ENCODE results near the gene ARL16. TPM values are rescaled to one million over a fixed set of nuclear protein-coding genes. Genes with fewer than 3 reads are reported as not detected.

Gene ARL16
- total RNA-seq, 1 experiment from 2014 or later = 83.7 TPM

- Histone ChIP-seq H3K4me1 (no peaks in the 10 kb centered on the region), H3K9me3 (replicated peaks) (no peaks in the 10 kb centered on the region), H3K27ac (no peak overlapping the region), H3K4me3 (no peak overlapping the region), H3K27me3 (no peaks in the 10 kb centered on the region), H3K36me3 (peaks cover 94% of the 10 kb centered on the region)
- DNase-seq = no peak
Measured at GRCh38 chr17:81693509-81694210, 10.1 kb upstream of the ARL16 start.

- H3K9me3 ChIP-seq (replicated peaks) = no peaks in the 10 kb centered on the region
- H3K4me1 ChIP-seq = no peaks in the 10 kb centered on the region
- no peak overlapping the region for H3K4me3 ChIP-seq
- DNase-seq = no peak
- H3K27me3 ChIP-seq = no peaks in the 10 kb centered on the region
- H3K36me3 ChIP-seq = peaks cover 86% of the 10 kb centered on the region
- no peak overlapping the region for H3K27ac ChIP-seq
Measured at GRCh38 chr17:81691608-81692007, 8.0 kb upstream of the ARL16 start.

GRCh38 chr17:81691196-81691595, 7.6 kb upstream of the ARL16 start:
- H3K27ac ChIP-seq = no peak overlapping the region
- H3K36me3 ChIP-seq = peaks cover 84% of the 10 kb centered on the region
- H3K4me1 ChIP-seq = no peaks in the 10 kb centered on the region
- DNase-seq = no peak
- H3K27me3 ChIP-seq = no peaks in the 10 kb centered on the region
- no peaks in the 10 kb centered on the region for H3K9me3 ChIP-seq (replicated peaks)
- H3K4me3 ChIP-seq = no peak overlapping the region

- no peaks in the 10 kb centered on the region for H3K27me3 ChIP-seq
- no peak overlapping the region for H3K27ac ChIP-seq
- no peaks in the 10 kb centered on the region for H3K9me3 ChIP-seq (replicated peaks)
- DNase-seq = no peak
- H3K4me3 ChIP-seq = no peak overlapping the region
- peaks cover 81% of the 10 kb centered on the region for H3K36me3 ChIP-seq
- H3K4me1 ChIP-seq = no peaks in the 10 kb centered on the region
Measured at GRCh38 chr17:81690549-81690948, 7.0 kb upstream of the ARL16 start.

GRCh38 chr17:81690066-81690465, 6.5 kb upstream of the ARL16 start:
- peaks cover 76% of the 10 kb centered on the region for H3K36me3 ChIP-seq
- H3K27ac ChIP-seq = no peak overlapping the region
- no peaks in the 10 kb centered on the region; the same call in 1 of the 2 replicates for H3K4me1 ChIP-seq
- DNase-seq = no peak
- H3K4me3 ChIP-seq = no peak overlapping the region
- H3K9me3 ChIP-seq (replicated peaks) = no peaks in the 10 kb centered on the region
- H3K27me3 ChIP-seq = no peaks in the 10 kb centered on the region

GRCh38 chr17:81688616-81689015, 5.0 kb upstream of the ARL16 start:
- Histone ChIP-seq H3K27me3 (no peaks in the 10 kb centered on the region), H3K27ac (no peak overlapping the region), H3K4me1 (peaks cover 7% of the 10 kb centered on the region; the same call in 1 of the 2 replicates), H3K36me3 (peaks cover 62% of the 10 kb centered on the region), H3K4me3 (no peak overlapping the region), H3K9me3 (replicated peaks) (no peaks in the 10 kb centered on the region)
- no peak for DNase-seq

- Histone ChIP-seq H3K4me1 (peaks cover 7% of the 10 kb centered on the region; the same call in 1 of the 2 replicates), H3K9me3 (replicated peaks) (no peaks in the 10 kb centered on the region), H3K4me3 (no peak overlapping the region), H3K27me3 (no peaks in the 10 kb centered on the region), H3K27ac (no peak overlapping the region), H3K36me3 (peaks cover 55% of the 10 kb centered on the region)
- no peak for DNase-seq
Measured at GRCh38 chr17:81687770-81688541, 4.4 kb upstream of the ARL16 start.

GRCh38 chr17:81686614-81687013, 3.0 kb upstream of the ARL16 start:
- no peak for DNase-seq
- peaks cover 43% of the 10 kb centered on the region for H3K36me3 ChIP-seq
- H3K4me3 ChIP-seq = no peak overlapping the region
- no peaks in the 10 kb centered on the region for H3K9me3 ChIP-seq (replicated peaks)
- no peaks in the 10 kb centered on the region for H3K27me3 ChIP-seq
- H3K27ac ChIP-seq = no peak overlapping the region
- H3K4me1 ChIP-seq = peaks cover 17% of the 10 kb centered on the region

GRCh38 chr17:81685108-81685507, 1.5 kb upstream of the ARL16 start:
- Histone ChIP-seq H3K9me3 (replicated peaks) (no peaks in the 10 kb centered on the region), H3K36me3 (peaks cover 37% of the 10 kb centered on the region), H3K27ac (no peak overlapping the region), H3K4me3 (no peak overlapping the region), H3K27me3 (no peaks in the 10 kb centered on the region), H3K4me1 (peaks cover 26% of the 10 kb centered on the region)
- DNase-seq = no peak

GRCh38 chr17:81684442-81684911, 880 bp upstream of the ARL16 start:
- Histone ChIP-seq H3K4me3 (peak overlapping the region; percentile 84), H3K4me1 (peaks cover 28% of the 10 kb centered on the region), H3K36me3 (peaks cover 31% of the 10 kb centered on the region), H3K9me3 (replicated peaks) (no peaks in the 10 kb centered on the region), H3K27me3 (no peaks in the 10 kb centered on the region), H3K27ac (peak overlapping the region; percentile 31)
- DNase-seq = no peak

GRCh38 chr17:81683208-81683583, 401 bp downstream of the ARL16 start:
- Histone ChIP-seq H3K36me3 (peaks cover 18% of the 10 kb centered on the region), H3K27me3 (no peaks in the 10 kb centered on the region), H3K9me3 (replicated peaks) (no peaks in the 10 kb centered on the region), H3K27ac (peak overlapping the region; percentile 51), H3K4me1 (peaks cover 28% of the 10 kb centered on the region), H3K4me3 (peak overlapping the region; percentile 84)
- DNase-seq = peak; percentile 57 to 61

- H3K27ac ChIP-seq = peak overlapping the region; percentile 51
- no peaks in the 10 kb centered on the region for H3K27me3 ChIP-seq
- peak in 1 of 2 experiments; percentile 62 for DNase-seq
- peaks cover 15% of the 10 kb centered on the region for H3K36me3 ChIP-seq
- peak overlapping the region; percentile 84 for H3K4me3 ChIP-seq
- H3K9me3 ChIP-seq (replicated peaks) = no peaks in the 10 kb centered on the region
- peaks cover 28% of the 10 kb centered on the region for H3K4me1 ChIP-seq
Measured at GRCh38 chr17:81682565-81683207, 911 bp downstream of the ARL16 start.

- DNase-seq = peak; percentile 89 to 91
- H3K27ac ChIP-seq = peak overlapping the region; percentile 2; the same call in 1 of the 2 replicates
- H3K9me3 ChIP-seq (replicated peaks) = no peaks in the 10 kb centered on the region
- H3K36me3 ChIP-seq = peaks cover 12% of the 10 kb centered on the region
- H3K4me3 ChIP-seq = peak overlapping the region; percentile 84
- H3K27me3 ChIP-seq = no peaks in the 10 kb centered on the region
- peaks cover 28% of the 10 kb centered on the region for H3K4me1 ChIP-seq
Measured at GRCh38 chr17:81681672-81682071, 1.9 kb downstream of the ARL16 start.

GRCh38 chr17:81680150-81680549, 3.4 kb downstream of the ARL16 start:
- H3K27me3 ChIP-seq = no peaks in the 10 kb centered on the region
- no peak overlapping the region for H3K27ac ChIP-seq
- H3K4me1 ChIP-seq = peaks cover 28% of the 10 kb centered on the region
- H3K4me3 ChIP-seq = no peak overlapping the region
- no peaks in the 10 kb centered on the region for H3K9me3 ChIP-seq (replicated peaks)
- peaks cover 9% of the 10 kb centered on the region for H3K36me3 ChIP-seq
- DNase-seq = peak in 1 of 2 experiments; percentile 41

- Histone ChIP-seq H3K36me3 (peaks cover 36% of the 10 kb centered on the region), H3K9me3 (replicated peaks) (no peaks in the 10 kb centered on the region), H3K4me3 (no peak overlapping the region), H3K27me3 (no peaks in the 10 kb centered on the region), H3K27ac (no peak overlapping the region), H3K4me1 (peaks cover 13% of the 10 kb centered on the region)
- DNase-seq = no peak
Measured at GRCh38 chr17:81676906-81677305, 6.7 kb downstream of the ARL16 start.
